Measurements from ENCODE around the gene PARN.
"Not testable (repeated sequence)": the region's sequence is repeated elsewhere in the genome, so short reads cannot be mapped to it uniquely, and the experiment has no call there.

GRCh38 chr16:14420243-14420642 is 209.8 kb downstream of the PARN start:
- TF ChIP-seq RARB (CRISPR knock-in tag; IDR thresholded peaks at IDR 0.05); ZFP3 (CRISPR knock-in tag; IDR thresholded peaks at IDR 0.05); TOX (CRISPR knock-in tag; IDR thresholded peaks at IDR 0.05; ENCODE audit: borderline replicate concordance); CSRNP3 (CRISPR knock-in tag; IDR thresholded peaks at IDR 0.05); BACH2 (CRISPR knock-in tag; IDR thresholded peaks at IDR 0.05; ENCODE audit: borderline replicate concordance); CSDC2 (CRISPR knock-in tag; IDR thresholded peaks at IDR 0.05); CREB5 (CRISPR knock-in tag; IDR thresholded peaks at IDR 0.05; ENCODE audit: low read depth); ARNTL (CRISPR knock-in tag; IDR thresholded peaks at IDR 0.05; ENCODE audit: borderline replicate concordance, low read depth); ZFP30 (CRISPR knock-in tag; IDR thresholded peaks at IDR 0.05); SNAI2 (CRISPR knock-in tag; IDR thresholded peaks at IDR 0.05); ZNF70 (CRISPR knock-in tag; IDR thresholded peaks at IDR 0.05); TCF4 (CRISPR knock-in tag; IDR thresholded peaks at IDR 0.05; ENCODE audit: borderline replicate concordance): not testable (repeated sequence)

Data from SK-N-SH treated with all-trans-retinoic acid at 6 μM for 48 hours (cell line).